Measurements from ENCODE around the gene MCL1. TPM values are rescaled to one million over a fixed set of nuclear protein-coding genes. Genes with fewer than 3 reads are reported as not detected.
"Not testable (repeated sequence)": the region's sequence is repeated elsewhere in the genome, so short reads cannot be mapped to it uniquely, and the experiment has no call there.

The MCL1 gene
- 285 and 293 TPM in 2 replicates for total RNA-seq (2012; rRNA removed)

- peaks cover 16% of the 10 kb centered on the region for H3K4me1 ChIP-seq (ENCODE audit: control insufficient read depth, insufficient read depth, low read length)
These were observed at the start of gene MCL1 for GRCh38 chr1:150579110-150579944. Gene MCL1 (minus strand): TSS chr1:150579610. CDS start chr1:150579530, 80 bp downstream.

GRCh38 chr1:150628766-150629114 is 49.3 kb upstream of the MCL1 start:
- peaks cover 31% of the 10 kb centered on the region for H3K36me3 ChIP-seq (ENCODE audit: insufficient read depth, low read length)
- H3K9me3 ChIP-seq (replicated peaks; ENCODE audit: low read length): no peaks in the 10 kb centered on the region
- no peaks in the 10 kb centered on the region for H3K27me3 ChIP-seq (ENCODE audit: control insufficient read depth, insufficient read depth, low read length)
- peak overlapping the region; percentile 89 for H3K9ac ChIP-seq (ENCODE audit: low read depth, low read length)
- peak overlapping the region; percentile 84 for H3K4me2 ChIP-seq (ENCODE audit: low read length)
- H3K4me3 ChIP-seq (ENCODE audit: low read length): peak overlapping the region; percentile 82
- peaks cover 12% of the 10 kb centered on the region for H3K4me1 ChIP-seq (ENCODE audit: control insufficient read depth, insufficient read depth, low read length)

More at GRCh38 chr1:150579110-150579944, at the start of gene MCL1:
- H3K9ac ChIP-seq (ENCODE audit: low read depth, low read length): peak within 1 kb of the TSS; percentile 100
- H3K27me3 ChIP-seq (ENCODE audit: control insufficient read depth, insufficient read depth, low read length): no peaks in the 10 kb centered on the region
- peak within 1 kb of the TSS; percentile 93 for H3K4me2 ChIP-seq (ENCODE audit: low read length)
- H3K9me3 ChIP-seq (replicated peaks; ENCODE audit: low read length): no peaks in the 10 kb centered on the region
- peaks cover 48% of the 10 kb centered on the region for H3K36me3 ChIP-seq (ENCODE audit: insufficient read depth, low read length)
- peak within 1 kb of the TSS; percentile 96 for H3K4me3 ChIP-seq (ENCODE audit: low read length)

- H3K4me1 ChIP-seq (ENCODE audit: control insufficient read depth, insufficient read depth, low read length): peaks cover 15% of the 10 kb centered on the region
- peak overlapping the region; percentile 89 for H3K9ac ChIP-seq (ENCODE audit: low read depth, low read length)
- H3K4me3 ChIP-seq (ENCODE audit: low read length): peak overlapping the region; percentile 82
- H3K4me2 ChIP-seq (ENCODE audit: low read length): peak overlapping the region; percentile 84
- H3K36me3 ChIP-seq (ENCODE audit: insufficient read depth, low read length): peaks cover 38% of the 10 kb centered on the region
- H3K9me3 ChIP-seq (replicated peaks; ENCODE audit: low read length): no peaks in the 10 kb centered on the region
- H3K27me3 ChIP-seq (ENCODE audit: control insufficient read depth, insufficient read depth, low read length): no peaks in the 10 kb centered on the region
These were observed 48.5 kb upstream of the MCL1 start for GRCh38 chr1:150627826-150628410.

- Histone ChIP-seq H3K4me3 (ENCODE audit: low read length) (no peak overlapping the region), H3K9ac (ENCODE audit: low read depth, low read length) (no peak overlapping the region), H3K9me3 (replicated peaks; ENCODE audit: low read length) (no peaks in the 10 kb centered on the region), H3K27me3 (ENCODE audit: control insufficient read depth, insufficient read depth, low read length) (no peaks in the 10 kb centered on the region), H3K4me2 (ENCODE audit: low read length) (no peak overlapping the region), H3K36me3 (ENCODE audit: insufficient read depth, low read length) (peaks cover 42% of the 10 kb centered on the region), H3K4me1 (ENCODE audit: control insufficient read depth, insufficient read depth, low read length) (peaks cover 23% of the 10 kb centered on the region)
These were observed 46.7 kb upstream of the MCL1 start for GRCh38 chr1:150626150-150626549.

- H3K4me1 ChIP-seq (ENCODE audit: control insufficient read depth, insufficient read depth, low read length): peaks cover 35% of the 10 kb centered on the region
- H3K27me3 ChIP-seq (ENCODE audit: control insufficient read depth, insufficient read depth, low read length); H3K4me3 ChIP-seq (ENCODE audit: low read length); H3K9ac ChIP-seq (ENCODE audit: low read depth, low read length); H3K9me3 ChIP-seq (replicated peaks; ENCODE audit: low read length); H3K4me2 ChIP-seq (ENCODE audit: low read length): not testable (repeated sequence)
- peaks cover 42% of the 10 kb centered on the region for H3K36me3 ChIP-seq (ENCODE audit: insufficient read depth, low read length)
These were observed 45.1 kb upstream of the MCL1 start for GRCh38 chr1:150624546-150624945.

GRCh38 chr1:150624134-150624533 is 44.7 kb upstream of the MCL1 start:
- not testable (repeated sequence) for H3K4me2 ChIP-seq (ENCODE audit: low read length); H3K9me3 ChIP-seq (replicated peaks; ENCODE audit: low read length); H3K4me3 ChIP-seq (ENCODE audit: low read length); H3K9ac ChIP-seq (ENCODE audit: low read depth, low read length); H3K27me3 ChIP-seq (ENCODE audit: control insufficient read depth, insufficient read depth, low read length)
- Histone ChIP-seq H3K36me3 (ENCODE audit: insufficient read depth, low read length) (peaks cover 46% of the 10 kb centered on the region), H3K4me1 (ENCODE audit: control insufficient read depth, insufficient read depth, low read length) (peaks cover 39% of the 10 kb centered on the region)

GRCh38 chr1:150622303-150622975 is 43.0 kb upstream of the MCL1 start:
- Histone ChIP-seq H3K4me1 (ENCODE audit: control insufficient read depth, insufficient read depth, low read length) (peaks cover 33% of the 10 kb centered on the region), H3K9me3 (replicated peaks; ENCODE audit: low read length) (no peaks in the 10 kb centered on the region), H3K4me3 (ENCODE audit: low read length) (no peak overlapping the region), H3K4me2 (ENCODE audit: low read length) (no peak overlapping the region), H3K36me3 (ENCODE audit: insufficient read depth, low read length) (peaks cover 44% of the 10 kb centered on the region), H3K9ac (ENCODE audit: low read depth, low read length) (peak overlapping the region; percentile 36), H3K27me3 (ENCODE audit: control insufficient read depth, insufficient read depth, low read length) (no peaks in the 10 kb centered on the region)

GRCh38 chr1:150621497-150622302 is 42.3 kb upstream of the MCL1 start:
- H3K4me1 ChIP-seq (ENCODE audit: control insufficient read depth, insufficient read depth, low read length): peaks cover 33% of the 10 kb centered on the region
- peak overlapping the region; percentile 19 for H3K9ac ChIP-seq (ENCODE audit: low read depth, low read length)
- no peaks in the 10 kb centered on the region for H3K27me3 ChIP-seq (ENCODE audit: control insufficient read depth, insufficient read depth, low read length)
- H3K9me3 ChIP-seq (replicated peaks; ENCODE audit: low read length): no peaks in the 10 kb centered on the region
- H3K4me2 ChIP-seq (ENCODE audit: low read length): no peak overlapping the region
- peaks cover 42% of the 10 kb centered on the region for H3K36me3 ChIP-seq (ENCODE audit: insufficient read depth, low read length)
- no peak overlapping the region for H3K4me3 ChIP-seq (ENCODE audit: low read length)

- no peak overlapping the region for H3K4me2 ChIP-seq (ENCODE audit: low read length)
- no peak overlapping the region for H3K4me3 ChIP-seq (ENCODE audit: low read length)
- H3K4me1 ChIP-seq (ENCODE audit: control insufficient read depth, insufficient read depth, low read length): peaks cover 33% of the 10 kb centered on the region
- H3K36me3 ChIP-seq (ENCODE audit: insufficient read depth, low read length): peaks cover 38% of the 10 kb centered on the region
- peak overlapping the region; percentile 25 for H3K9ac ChIP-seq (ENCODE audit: low read depth, low read length)
- H3K9me3 ChIP-seq (replicated peaks; ENCODE audit: low read length): no peaks in the 10 kb centered on the region
- H3K27me3 ChIP-seq (ENCODE audit: control insufficient read depth, insufficient read depth, low read length): no peaks in the 10 kb centered on the region
These were observed 41.5 kb upstream of the MCL1 start for GRCh38 chr1:150620919-150621318.

- peak overlapping the region; percentile 30 for H3K4me2 ChIP-seq (ENCODE audit: low read length)
- H3K27me3 ChIP-seq (ENCODE audit: control insufficient read depth, insufficient read depth, low read length): no peaks in the 10 kb centered on the region
- H3K9me3 ChIP-seq (replicated peaks; ENCODE audit: low read length): no peaks in the 10 kb centered on the region
- H3K4me1 ChIP-seq (ENCODE audit: control insufficient read depth, insufficient read depth, low read length): peaks cover 39% of the 10 kb centered on the region
- H3K9ac ChIP-seq (ENCODE audit: low read depth, low read length): peak overlapping the region; percentile 43
- no peak overlapping the region for H3K4me3 ChIP-seq (ENCODE audit: low read length)
- peaks cover 28% of the 10 kb centered on the region for H3K36me3 ChIP-seq (ENCODE audit: insufficient read depth, low read length)
These were observed 40.4 kb upstream of the MCL1 start for GRCh38 chr1:150619576-150620509.

Data from skeletal muscle satellite cell (primary cell).